Gastroesophageal sphincter (tissue), 3 donors: ENCODE data around the gene SEPTIN1.

Experiments used
- CTCF ChIP-seq, 4 experiments: fragments of 200-600 bp in 2 of 4; fragments of 450-650 bp in 2 of 4; sonication (generic) in 1 of 4; IDR thresholded peaks; one replicate each; pipeline ENCODE4 v1.5.1; 2017 to 2019; ENCODE audit warnings: antibody characterized with exemption in 4 of 4, mild to moderate bottlenecking in 2 of 4, moderate library complexity in 2 of 4
- POLR2A ChIP-seq, 2 donors: fragments of 450-650 bp; IDR thresholded peaks; one replicate each; pipeline ENCODE4 v1.6.1; 2017; ENCODE audit warnings: antibody characterized with exemption in 2 of 2, mild to moderate bottlenecking in 2 of 2, moderate library complexity in 1 of 2

GRCh38 chr16:30354423-30355143, 27.8 kb downstream of the SEPTIN1 start:
- TF ChIP-seq POLR2A (IDR thresholded peaks at IDR 0.05) (no peak), CTCF (IDR thresholded peaks at IDR 0.05) (no peak)
